Neural cell (in vitro differentiated cells): ENCODE measurements around the gene CREBBP.

Experiments used
- POLR2AphosphoS5 ChIP-seq: IDR thresholded peaks from 2 replicates; pipeline ENCODE4 v1.6.1; 2012
- TF ChIP-seq, protein P1 (sequence below): fragments of 450-650 bp; IDR thresholded peaks from 2 replicates; pipeline ENCODE4 v1.5.1; 2014; ENCODE audit warnings: antibody characterized with exemption, mild to moderate bottlenecking, moderate library complexity; ENCODE audit not compliant: poor library complexity, severe bottlenecking

DNA sequence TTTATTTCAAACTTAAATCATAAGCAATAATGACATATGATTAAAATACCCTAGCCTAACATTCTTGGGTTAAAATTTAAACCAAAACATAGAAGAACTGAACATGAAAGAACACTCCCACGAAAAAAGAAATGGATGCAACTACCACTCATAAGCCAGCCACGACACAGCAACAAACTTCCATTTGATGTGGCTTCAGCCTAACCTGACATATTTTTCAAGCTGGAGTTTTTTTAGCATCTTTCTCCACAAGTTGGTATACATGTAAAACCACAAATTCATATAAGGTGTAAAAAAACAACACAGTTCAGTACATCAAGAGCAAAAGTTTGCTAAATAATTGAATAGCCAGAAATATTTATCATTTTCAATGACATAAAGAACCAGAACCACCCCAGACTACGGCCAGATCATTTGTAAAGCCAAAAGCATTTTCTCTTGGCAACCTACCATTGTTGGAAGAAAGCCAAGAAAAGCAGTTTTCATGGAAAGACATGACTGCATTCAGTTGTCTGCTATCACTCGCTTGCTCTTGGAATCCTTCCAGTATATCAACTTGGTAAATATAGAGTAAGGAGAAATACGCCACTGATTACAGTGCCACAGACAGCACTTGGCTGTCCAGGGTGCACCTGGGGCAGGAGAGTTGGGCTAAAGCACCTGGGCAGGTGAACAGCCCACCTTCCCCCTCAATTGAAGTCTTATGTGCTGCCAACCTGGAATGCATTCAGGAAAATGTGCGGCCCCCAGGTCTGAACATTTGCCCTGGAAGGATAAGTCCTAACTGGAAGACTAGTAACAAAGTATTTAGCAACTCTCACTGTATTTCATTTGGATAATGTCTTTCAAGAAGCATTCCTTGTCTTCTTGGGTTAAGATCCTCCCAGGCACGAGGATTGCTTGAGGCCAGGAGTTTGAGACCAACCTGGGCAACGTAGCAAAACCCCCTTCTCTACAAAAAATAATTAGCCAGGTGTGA is 60.5 kb downstream of the CREBBP start:
- TF ChIP-seq, protein P1, sequence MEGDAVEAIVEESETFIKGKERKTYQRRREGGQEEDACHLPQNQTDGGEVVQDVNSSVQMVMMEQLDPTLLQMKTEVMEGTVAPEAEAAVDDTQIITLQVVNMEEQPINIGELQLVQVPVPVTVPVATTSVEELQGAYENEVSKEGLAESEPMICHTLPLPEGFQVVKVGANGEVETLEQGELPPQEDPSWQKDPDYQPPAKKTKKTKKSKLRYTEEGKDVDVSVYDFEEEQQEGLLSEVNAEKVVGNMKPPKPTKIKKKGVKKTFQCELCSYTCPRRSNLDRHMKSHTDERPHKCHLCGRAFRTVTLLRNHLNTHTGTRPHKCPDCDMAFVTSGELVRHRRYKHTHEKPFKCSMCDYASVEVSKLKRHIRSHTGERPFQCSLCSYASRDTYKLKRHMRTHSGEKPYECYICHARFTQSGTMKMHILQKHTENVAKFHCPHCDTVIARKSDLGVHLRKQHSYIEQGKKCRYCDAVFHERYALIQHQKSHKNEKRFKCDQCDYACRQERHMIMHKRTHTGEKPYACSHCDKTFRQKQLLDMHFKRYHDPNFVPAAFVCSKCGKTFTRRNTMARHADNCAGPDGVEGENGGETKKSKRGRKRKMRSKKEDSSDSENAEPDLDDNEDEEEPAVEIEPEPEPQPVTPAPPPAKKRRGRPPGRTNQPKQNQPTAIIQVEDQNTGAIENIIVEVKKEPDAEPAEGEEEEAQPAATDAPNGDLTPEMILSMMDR: no peak
- TF ChIP-seq POLR2AphosphoS5: no peak
